ENCODE data around the gene PDGFRB. TPM values are rescaled to one million over a fixed set of nuclear protein-coding genes. Genes with fewer than 3 reads are reported as not detected.

The PDGFRB gene
- polyA plus RNA-seq, 3 donors = 0.04 to 0.99 (median 0.20) TPM

- Histone ChIP-seq H4K20me1 (ENCODE audit: insufficient read depth, low read length) (no peaks in the 10 kb centered on the region), H3K9ac (ENCODE audit: insufficient read depth, low read length, poor library complexity, severe bottlenecking) (no peak overlapping the region), H3K4me1 (ENCODE audit: control insufficient read depth in 1 of 2, insufficient read depth in 2 of 2, low read length in 2 of 2) (peaks cover 0 to 3% of the 10 kb centered on the region in 2 donors), H3K27ac (ENCODE audit: low read depth in 1 of 2, low read length in 2 of 2) (no peak overlapping the region), H3K79me2 (ENCODE audit: insufficient read depth, low read length) (no peaks in the 10 kb centered on the region), H3K4me2 (replicated peaks; ENCODE audit: extremely low read depth, low read length, poor library complexity, severe bottlenecking) (no peak overlapping the region), H3K4me3 (replicated peaks in 1 of 3; ENCODE audit: low read depth in 2 of 3, low read length in 3 of 3) (no peak overlapping the region), H3K9me3 (replicated peaks in 1 of 2; ENCODE audit: control insufficient read depth in 1 of 2, insufficient read depth in 1 of 2, low read length in 2 of 2) (no peaks in the 10 kb centered on the region), H2AFZ (ENCODE audit: insufficient read depth, low read depth, low read length, poor library complexity, severe bottlenecking) (no peak overlapping the region), H3K27me3 (ENCODE audit: control insufficient read depth in 2 of 2, insufficient read depth in 2 of 2, low read length in 2 of 2) (no peaks in the 10 kb centered on the region), H3K36me3 (replicated peaks in 1 of 2; ENCODE audit: control insufficient read depth in 1 of 2, insufficient read depth in 2 of 2, low read length in 2 of 2) (no peaks in the 10 kb centered on the region)
- TF ChIP-seq CTCF (IDR thresholded peaks at IDR 0.05) = no peak
- Mint-ChIP-seq H3K4me1 (peaks cover 7% of the 10 kb centered on the region), H3K9me3 (no peaks in the 10 kb centered on the region), H3K4me3 (no peak overlapping the region), H3K27ac (no peak overlapping the region), H3K27me3 (ENCODE audit: low read depth in 3 of 3) (peaks cover 0 to 7% (median 1%) of the 10 kb centered on the region in 3 donors), H3K36me3 (no peaks in the 10 kb centered on the region)
- intact Hi-C loops (cut with micrococcal nuclease) = no loop called here
- no peak for DNase-seq
Measured at GRCh38 chr5:150097152-150097551, 58.5 kb downstream of the PDGFRB start.

GRCh38 chr5:150092159-150092787, 63.4 kb downstream of the PDGFRB start:
- H3K27me3 ChIP-seq (ENCODE audit: control insufficient read depth in 2 of 2, insufficient read depth in 2 of 2, low read length in 2 of 2) = no peaks in the 10 kb centered on the region
- intact Hi-C loops (cut with micrococcal nuclease) = no loop called here
- H3K4me2 ChIP-seq (replicated peaks; ENCODE audit: extremely low read depth, low read length, poor library complexity, severe bottlenecking) = no peak overlapping the region
- H4K20me1 ChIP-seq (ENCODE audit: insufficient read depth, low read length) = no peaks in the 10 kb centered on the region
- peaks cover 6% of the 10 kb centered on the region for H3K79me2 ChIP-seq (ENCODE audit: insufficient read depth, low read length)
- H3K9me3 ChIP-seq (replicated peaks in 1 of 2; ENCODE audit: control insufficient read depth in 1 of 2, insufficient read depth in 1 of 2, low read length in 2 of 2) = no peaks in the 10 kb centered on the region
- Mint-ChIP-seq H3K4me1 (peaks cover 28% of the 10 kb centered on the region), H3K27ac (peak overlapping the region in 1 of 7 donors; percentile 60), H3K9me3 (no peaks in the 10 kb centered on the region), H3K4me3 (no peak overlapping the region), H3K27me3 (ENCODE audit: low read depth in 3 of 3) (peaks cover 0 to 3% (median 1%) of the 10 kb centered on the region in 3 donors), H3K36me3 (no peaks in the 10 kb centered on the region)
- H3K36me3 ChIP-seq (replicated peaks in 1 of 2; ENCODE audit: control insufficient read depth in 1 of 2, insufficient read depth in 2 of 2, low read length in 2 of 2) = no peaks in the 10 kb centered on the region
- no CpG with 5 or more reads among the region's 3 CpGs for WGBS (ENCODE audit: insufficient coverage)
- no peak overlapping the region for H2AFZ ChIP-seq (ENCODE audit: insufficient read depth, low read depth, low read length, poor library complexity, severe bottlenecking)
- peaks cover 16 to 21% of the 10 kb centered on the region in 2 donors for H3K4me1 ChIP-seq (ENCODE audit: control insufficient read depth in 1 of 2, insufficient read depth in 2 of 2, low read length in 2 of 2)
- no peak overlapping the region for H3K4me3 ChIP-seq (replicated peaks in 1 of 3; ENCODE audit: low read depth in 2 of 3, low read length in 3 of 3)
- DNase-seq = no peak
- H3K27ac ChIP-seq (ENCODE audit: low read depth in 1 of 2, low read length in 2 of 2) = no peak overlapping the region
- H3K9ac ChIP-seq (ENCODE audit: insufficient read depth, low read length, poor library complexity, severe bottlenecking) = no peak overlapping the region
- no peak for TF ChIP-seq CTCF (IDR thresholded peaks at IDR 0.05)
